K562 (cell line): Measurements from ENCODE around the gene SCG5. TPM values are rescaled to one million over a fixed set of nuclear protein-coding genes. Genes with fewer than 3 reads are reported as not detected.

Source experiments
- ATAC-seq: fragments of 200-7000 bp; cut with Tn5 transposase; 3 replicates; pipeline ENCODE4 v1.9.1; 2020; ENCODE audit warnings: moderate library complexity
- BruUV-seq: library from RNA; stranded (reverse); fragments of 400-500 nt; replicated peaks from 2 replicates; lab custom pipeline; 2021; lab: Mats Ljungman, UMichigan
- CTCF ChIA-PET: fragments of 300-600 bp; formaldehyde crosslinking; extraction: SDS; loops from one replicate; lab custom pipeline; 2021; ENCODE audit warnings: low intra/inter-chr PET ratio; lab: Yijun Ruan, JAX
- POLR2A ChIA-PET: fragments of 300-600, 350-650 bp; sonication (Branson Sonifier 250); formaldehyde crosslinking; extraction: SDS; loops from one replicate; lab custom pipeline; 2021; ENCODE audit warnings: antibody characterized with exemption, inconsistent platforms; lab: Yijun Ruan, JAX
- DNase-seq, 4 experiments: peaks; one replicate each; pipeline versions ENCODE4 v3.0.0 to v3.0.0-alpha.2; 2011 to 2018; ENCODE audit warnings: low spot score in 3 of 4, mixed read lengths in 3 of 4; ENCODE audit errors: extremely low read depth in 1 of 4
- FAIRE-seq: peaks from 2 replicates; lab custom pipeline; 2011; peaks lifted over from hg19 to GRCh38; lab: Jason Lieb, UNC
- H2AFZ ChIP-seq: 2 replicates; pipeline ENCODE4 v1.6.0; 2011; ENCODE audit warnings: low read depth, low read length, control low read depth, inconsistent platforms
- H3K27ac ChIP-seq: fragments of 200-600 bp; 3 replicates; pipeline ENCODE4 v1.8.0; 2011; ENCODE audit warnings: low read depth, mild to moderate bottlenecking, control low read depth, inconsistent platforms, low read length, moderate library complexity, mixed read lengths; ENCODE audit errors: extremely low read depth
- H3K27me3 ChIP-seq, 2 experiments: fragments of 300-600 bp in 1 of 2; 2 replicates in 1 of 2; 3 replicates in 1 of 2; pipeline versions ENCODE4 v1.6.0 to v1.8.0; 2011; ENCODE audit warnings: inconsistent platforms in 2 of 2, low read length in 2 of 2, mild to moderate bottlenecking in 1 of 2, mixed read lengths in 1 of 2, moderate library complexity in 1 of 2; ENCODE audit not compliant: control insufficient read depth in 2 of 2, insufficient read depth in 2 of 2
- H3K36me3 ChIP-seq: fragments of 300-600 bp; 3 replicates; pipeline ENCODE4 v1.8.0; 2011; ENCODE audit warnings: mild to moderate bottlenecking, low read length, inconsistent platforms; ENCODE audit not compliant: control insufficient read depth, insufficient read depth
- H3K4me1 ChIP-seq, 2 experiments: fragments of 200-600 bp in 1 of 2; replicated peaks in 1 of 2; 2 replicates in 1 of 2; 3 replicates in 1 of 2; pipeline versions ENCODE4 v1.5.1 to v1.8.0; 2011; ENCODE audit warnings: inconsistent platforms in 2 of 2, low read length in 2 of 2, mild to moderate bottlenecking in 1 of 2, mixed read lengths in 1 of 2, moderate library complexity in 1 of 2; ENCODE audit not compliant: control insufficient read depth in 2 of 2, insufficient read depth in 2 of 2
- H3K4me2 ChIP-seq: 2 replicates; pipeline ENCODE4 v1.6.1; 2011; ENCODE audit warnings: low read length, control low read depth, inconsistent platforms, mixed read lengths; ENCODE audit not compliant: insufficient read depth
- H3K4me3 ChIP-seq: fragments of 200-600 bp; sonication (generic), shearing (Covaris generic); 2 replicates; pipeline ENCODE4 v1.5.1; 2016; ENCODE audit warnings: control low read depth, inconsistent platforms
- H3K79me2 ChIP-seq: fragments of 200-600 bp; 3 replicates; pipeline ENCODE4 v1.8.0; 2011; ENCODE audit warnings: low read length, inconsistent platforms; ENCODE audit not compliant: control insufficient read depth, insufficient read depth
- H3K9ac ChIP-seq, 2 experiments: 2 replicates each; pipeline versions ENCODE4 v1.6.0 to v1.6.1; 2011; ENCODE audit warnings: low read depth in 2 of 2, low read length in 2 of 2, control low read depth in 1 of 2, inconsistent platforms in 1 of 2, mild to moderate bottlenecking in 1 of 2, mixed read lengths in 1 of 2; ENCODE audit not compliant: insufficient read depth in 1 of 2
- H3K9me1 ChIP-seq: one replicate; pipeline ENCODE4 v1.6.0; 2011; ENCODE audit warnings: inconsistent platforms, mild to moderate bottlenecking, low read length, moderate library complexity; ENCODE audit not compliant: control insufficient read depth, insufficient read depth
- H3K9me3 ChIP-seq: replicated peaks from 2 replicates; pipeline ENCODE4 v1.5.1; 2011; ENCODE audit warnings: low read depth, low read length, inconsistent platforms; ENCODE audit not compliant: control insufficient read depth, insufficient read depth
- H4K20me1 ChIP-seq: replicated peaks from 2 replicates; pipeline ENCODE4 v1.6.1; 2011; ENCODE audit warnings: low read length, inconsistent platforms, mixed read lengths; ENCODE audit not compliant: control insufficient read depth, insufficient read depth
- ARID1B ChIP-seq: fragments of 450-650 bp; IDR thresholded peaks from 2 replicates; pipeline ENCODE4 v1.6.1; 2016; ENCODE audit warnings: antibody characterized with exemption, mild to moderate bottlenecking, inconsistent platforms
- CREB1 ChIP-seq, 2 experiments: sonication (generic) in 1 of 2; formaldehyde crosslinking in 1 of 2; IDR thresholded peaks; 2 replicates each; pipeline versions ENCODE4 v1.6.1 to v1.8.0; 2012 to 2022; ENCODE audit warnings: inconsistent platforms in 1 of 2, mild to moderate bottlenecking in 1 of 2, missing genetic modification reagents in 1 of 2, moderate library complexity in 1 of 2
- GABPA ChIP-seq: fragments of 200-800 bp; sonication (Bioruptor generic); conservative IDR thresholded peaks from 2 replicates; pipeline ENCODE4 v1.6.1; 2016; ENCODE audit warnings: low read depth, missing genetic modification characterization, missing compliant biosample characterization
- KDM2B ChIP-seq: fragments of 250-450 bp; sonication (Bioruptor Pico); IDR thresholded peaks from 2 replicates; pipeline ENCODE4 v1.8.0; 2021; ENCODE audit warnings: mild to moderate bottlenecking, moderate library complexity
- PATZ1 ChIP-seq: fragments of 250-450 bp; sonication (Bioruptor Pico); IDR thresholded peaks from 2 replicates; pipeline ENCODE4 v1.5.0; 2020; ENCODE audit warnings: mild to moderate bottlenecking, borderline replicate concordance
- RBM15 ChIP-seq: fragments of 200-400 bp; formaldehyde crosslinking; IDR thresholded peaks from 2 replicates; pipeline ENCODE4 v1.6.1; 2018; ENCODE audit warnings: mild to moderate bottlenecking, low read length, moderate library complexity; ENCODE audit not compliant: insufficient read depth
- RBM22 ChIP-seq: fragments of 200-400 bp; formaldehyde crosslinking; IDR thresholded peaks from 2 replicates; pipeline ENCODE4 v1.6.1; 2018; ENCODE audit warnings: low read length, low read depth; ENCODE audit not compliant: poor library complexity, severe bottlenecking
- WGBS: fragments of 100-300 bp; shearing (Covaris generic); methylation state at CpG from one replicate; pipeline ENCODE4 v1.1.6; 2016; ENCODE audit warnings: low coverage, mixed read lengths; ENCODE audit not compliant: insufficient coverage; ENCODE audit errors: missing lambda C conversion rate; 5-methylcytosine and 5-hydroxymethylcytosine counted together
- in situ Hi-C: fragments of 300-500 bp; cut with MboI; formaldehyde crosslinking; loops from 4 replicates; pipeline ENCODE4 v1.15.0; 2018; ENCODE audit warnings: inconsistent platforms, mixed read lengths
- intact Hi-C: fragments of 100-400 bp; cut with micrococcal nuclease; formaldehyde crosslinking; loops from 2 replicates; pipeline ENCODE4 v1.14.2; 2022
- polyA plus RNA-seq, 8 experiments: library from polyadenylated mRNA; depleted of rRNA in 4 of 8; stranded (reverse) in 5 of 8; unstranded in 3 of 8; fragments of >200 nt; fragmentation: Nextera tagmentation in 2 of 8; fragmentation: Illumina TruSeq in 1 of 8; extraction: Ambion mirVana in 2 of 8; extraction: Trizol in 1 of 8; gene quantifications; 2 replicates each; pipeline versions ENCODE4 v1.2.1 to v1.2.3, GENCODE V29; 2011 to 2014; ENCODE audit warnings: inconsistent platforms in 1 of 8, missing spikeins in 1 of 8
- total RNA-seq, 7 experiments: library from RNA; depleted of rRNA in 6 of 7; stranded (reverse); fragments of >200 nt in 6 of 7; fragmentation: Illumina TruSeq in 2 of 7; extraction: Trizol in 2 of 7; gene quantifications; 2 replicates each; pipeline versions ENCODE4 v1.2.1 to v1.2.3, GENCODE V29; 2011 to 2021; ENCODE audit warnings: low replicate concordance in 1 of 7
- TF ChIP-seq, protein P1 (sequence below): fragments of 450-650 bp; formaldehyde crosslinking; conservative IDR thresholded peaks from 2 replicates; pipeline ENCODE4 v1.4.0; 2022; ENCODE audit warnings: mild to moderate bottlenecking, missing genetic modification characterization
- TF ChIP-seq, protein P2 (sequence below): fragments of 450-650 bp; IDR thresholded peaks from one replicate; pipeline ENCODE4 v1.6.1; 2018; ENCODE audit warnings: mild to moderate bottlenecking, moderate library complexity; ENCODE audit not compliant: partially characterized antibody

SCG5 gene
- total and polyA plus RNA-seq, 9 of the 15 experiments (the other 6 are each of a cell fraction or from before 2014, with no cell fraction given): 0.06 to 0.76 (median 0.28) TPM; not detected in 2

- no peak overlapping the region for H3K27ac ChIP-seq
- FAIRE-seq: no peak
- no peak overlapping the region for H2AFZ ChIP-seq
- H3K9me1 ChIP-seq: no peaks in the 10 kb centered on the region
- whole genome bisulfite sequencing: 0% methylated on average over 2 of the region's 2 CpGs
- no peaks in the 10 kb centered on the region for H3K79me2 ChIP-seq
- ChIA-PET CTCF (no interaction called here), POLR2A (no interaction called here)
- no peak overlapping the region for H3K4me3 ChIP-seq
- H3K9me3 ChIP-seq: no peaks in the 10 kb centered on the region
- no peaks in the 10 kb centered on the region for H4K20me1 ChIP-seq
- H3K36me3 ChIP-seq: no peaks in the 10 kb centered on the region
- TF ChIP-seq RBM22 (no peak), ARID1B (no peak), PATZ1 (CRISPR knock-in tag) (no peak), CREB1 (IDR thresholded peaks at IDR 0.05) (no peak), CREB1 (CRISPR knock-in tag; IDR thresholded peaks at IDR 0.05) (no peak), RBM15 (no peak), KDM2B (CRISPR knock-in tag) (no peak), GABPA (no peak)
- TF ChIP-seq, protein P1, sequence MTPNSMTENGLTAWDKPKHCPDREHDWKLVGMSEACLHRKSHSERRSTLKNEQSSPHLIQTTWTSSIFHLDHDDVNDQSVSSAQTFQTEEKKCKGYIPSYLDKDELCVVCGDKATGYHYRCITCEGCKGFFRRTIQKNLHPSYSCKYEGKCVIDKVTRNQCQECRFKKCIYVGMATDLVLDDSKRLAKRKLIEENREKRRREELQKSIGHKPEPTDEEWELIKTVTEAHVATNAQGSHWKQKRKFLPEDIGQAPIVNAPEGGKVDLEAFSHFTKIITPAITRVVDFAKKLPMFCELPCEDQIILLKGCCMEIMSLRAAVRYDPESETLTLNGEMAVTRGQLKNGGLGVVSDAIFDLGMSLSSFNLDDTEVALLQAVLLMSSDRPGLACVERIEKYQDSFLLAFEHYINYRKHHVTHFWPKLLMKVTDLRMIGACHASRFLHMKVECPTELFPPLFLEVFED (CRISPR knock-in tag): no peak
- TF ChIP-seq, protein P2, sequence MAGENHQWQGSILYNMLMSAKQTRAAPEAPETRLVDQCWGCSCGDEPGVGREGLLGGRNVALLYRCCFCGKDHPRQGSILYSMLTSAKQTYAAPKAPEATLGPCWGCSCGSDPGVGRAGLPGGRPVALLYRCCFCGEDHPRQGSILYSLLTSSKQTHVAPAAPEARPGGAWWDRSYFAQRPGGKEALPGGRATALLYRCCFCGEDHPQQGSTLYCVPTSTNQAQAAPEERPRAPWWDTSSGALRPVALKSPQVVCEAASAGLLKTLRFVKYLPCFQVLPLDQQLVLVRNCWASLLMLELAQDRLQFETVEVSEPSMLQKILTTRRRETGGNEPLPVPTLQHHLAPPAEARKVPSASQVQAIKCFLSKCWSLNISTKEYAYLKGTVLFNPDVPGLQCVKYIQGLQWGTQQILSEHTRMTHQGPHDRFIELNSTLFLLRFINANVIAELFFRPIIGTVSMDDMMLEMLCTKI: no peak
- in situ Hi-C loops: no loop called here
- no peaks in the 10 kb centered on the region for H3K4me1 ChIP-seq
- no peak for DNase-seq
- BruUV-seq: no TSS peak
- no peak for ATAC-seq
- H3K4me2 ChIP-seq: no peak overlapping the region
- peaks cover 20 to 21% of the 10 kb centered on the region in 2 experiments; a peak in 4 of 5 replicates for H3K27me3 ChIP-seq
- no peak overlapping the region for H3K9ac ChIP-seq
- intact Hi-C loops: no loop called here
These were observed 46.7 kb downstream of the SCG5 start for GRCh38 chr15:32688151-32688639.
